Measurements from ENCODE around the gene ARL9.
A peak's percentile ranks its signal among the peaks of the same experiment; 100 is the strongest.

ARL9 gene

GRCh38 chr4:56512166-56512565 lies 6.6 kb downstream of the ARL9 start:
- TF ChIP-seq CTCF (conservative IDR thresholded peaks at IDR 0.05; ENCODE audit: low read depth, low read length) = no peak
- H2AFZ ChIP-seq (ENCODE audit: low read depth) = no peak overlapping the region
- H3K4me1 ChIP-seq (ENCODE audit: low read depth, poor library complexity, severe bottlenecking) = no peaks in the 10 kb centered on the region
- H4K20me1 ChIP-seq (ENCODE audit: insufficient read depth) = no peaks in the 10 kb centered on the region
- no peak overlapping the region for H3K4me2 ChIP-seq
- H3K27me3 ChIP-seq (ENCODE audit: insufficient read depth, low read depth) = no peaks in the 10 kb centered on the region
- no peaks in the 10 kb centered on the region for H3K79me2 ChIP-seq (ENCODE audit: insufficient read depth, low read depth)
- H3K36me3 ChIP-seq (ENCODE audit: insufficient read depth) = no peaks in the 10 kb centered on the region
- H3K27ac ChIP-seq = no peak overlapping the region
- no peak overlapping the region for H3K4me3 ChIP-seq (IDR thresholded peaks at IDR 0.05; ENCODE audit: insufficient read depth, low read depth, low read length)
- H3K9ac ChIP-seq = no peak overlapping the region

GRCh38 chr4:56513517-56513916 lies 7.9 kb downstream of the ARL9 start:
- H3K4me1 ChIP-seq (ENCODE audit: low read depth, poor library complexity, severe bottlenecking) = no peaks in the 10 kb centered on the region
- H3K27me3 ChIP-seq (ENCODE audit: insufficient read depth, low read depth) = no peaks in the 10 kb centered on the region
- no peak overlapping the region for H2AFZ ChIP-seq (ENCODE audit: low read depth)
- no peaks in the 10 kb centered on the region for H3K79me2 ChIP-seq (ENCODE audit: insufficient read depth, low read depth)
- H4K20me1 ChIP-seq (ENCODE audit: insufficient read depth) = no peaks in the 10 kb centered on the region
- no peak overlapping the region for H3K9ac ChIP-seq
- H3K36me3 ChIP-seq (ENCODE audit: insufficient read depth) = no peaks in the 10 kb centered on the region
- no peak overlapping the region for H3K27ac ChIP-seq
- no peak for TF ChIP-seq CTCF (conservative IDR thresholded peaks at IDR 0.05; ENCODE audit: low read depth, low read length)
- no peak overlapping the region for H3K4me2 ChIP-seq
- no peak overlapping the region for H3K4me3 ChIP-seq (IDR thresholded peaks at IDR 0.05; ENCODE audit: insufficient read depth, low read depth, low read length)

- Histone ChIP-seq H3K4me1 (ENCODE audit: low read depth, poor library complexity, severe bottlenecking) (peaks cover 8% of the 10 kb centered on the region), H3K79me2 (ENCODE audit: insufficient read depth, low read depth) (no peaks in the 10 kb centered on the region), H3K9ac (peak overlapping the region; percentile 55; the same call in 1 of the 2 replicates), H3K36me3 (ENCODE audit: insufficient read depth) (no peaks in the 10 kb centered on the region), H3K27ac (no peak overlapping the region), H3K27me3 (ENCODE audit: insufficient read depth, low read depth) (no peaks in the 10 kb centered on the region), H3K4me2 (peak overlapping the region; percentile 77), H4K20me1 (ENCODE audit: insufficient read depth) (no peaks in the 10 kb centered on the region), H3K4me3 (IDR thresholded peaks at IDR 0.05; ENCODE audit: insufficient read depth, low read depth, low read length) (peak overlapping the region; percentile 59), H2AFZ (ENCODE audit: low read depth) (peak overlapping the region; percentile 99)
- no peak for TF ChIP-seq CTCF (conservative IDR thresholded peaks at IDR 0.05; ENCODE audit: low read depth, low read length)
Measured at GRCh38 chr4:56530269-56531148, 24.9 kb downstream of the ARL9 start.

- Histone ChIP-seq H3K27me3 (ENCODE audit: insufficient read depth, low read depth) (no peaks in the 10 kb centered on the region), H3K9ac (peak overlapping the region; percentile 55; the same call in 1 of the 2 replicates), H4K20me1 (ENCODE audit: insufficient read depth) (no peaks in the 10 kb centered on the region), H3K4me1 (ENCODE audit: low read depth, poor library complexity, severe bottlenecking) (peaks cover 8% of the 10 kb centered on the region), H3K4me3 (IDR thresholded peaks at IDR 0.05; ENCODE audit: insufficient read depth, low read depth, low read length) (peak overlapping the region; percentile 41), H3K36me3 (ENCODE audit: insufficient read depth) (no peaks in the 10 kb centered on the region), H3K4me2 (peak overlapping the region; percentile 77), H2AFZ (ENCODE audit: low read depth) (peak overlapping the region; percentile 99), H3K79me2 (ENCODE audit: insufficient read depth, low read depth) (no peaks in the 10 kb centered on the region), H3K27ac (no peak overlapping the region)
- no peak for TF ChIP-seq CTCF (conservative IDR thresholded peaks at IDR 0.05; ENCODE audit: low read depth, low read length)
Measured at GRCh38 chr4:56531149-56531770, 25.7 kb downstream of the ARL9 start.

Measured in KMS-11 (cell line).